Activated CD4-positive, alpha-beta T cell treated with anti-CD3 and anti-CD28 coated beads, Interleukin-2, amount 50 U/mL, for 24 hours (primary cell): ENCODE results near the gene XIRP1.
"Not testable (repeated sequence)": the region's sequence is repeated elsewhere in the genome, so short reads cannot be mapped to it uniquely, and the experiment has no call there.

Experiments used
- DNase-seq, 2 donors: peaks; one replicate each; pipeline ENCODE4 v3.0.0-alpha.2; 2020; ENCODE audit warnings: low read depth in 1 of 2, low spot score in 1 of 2

XIRP1 gene

DNA sequence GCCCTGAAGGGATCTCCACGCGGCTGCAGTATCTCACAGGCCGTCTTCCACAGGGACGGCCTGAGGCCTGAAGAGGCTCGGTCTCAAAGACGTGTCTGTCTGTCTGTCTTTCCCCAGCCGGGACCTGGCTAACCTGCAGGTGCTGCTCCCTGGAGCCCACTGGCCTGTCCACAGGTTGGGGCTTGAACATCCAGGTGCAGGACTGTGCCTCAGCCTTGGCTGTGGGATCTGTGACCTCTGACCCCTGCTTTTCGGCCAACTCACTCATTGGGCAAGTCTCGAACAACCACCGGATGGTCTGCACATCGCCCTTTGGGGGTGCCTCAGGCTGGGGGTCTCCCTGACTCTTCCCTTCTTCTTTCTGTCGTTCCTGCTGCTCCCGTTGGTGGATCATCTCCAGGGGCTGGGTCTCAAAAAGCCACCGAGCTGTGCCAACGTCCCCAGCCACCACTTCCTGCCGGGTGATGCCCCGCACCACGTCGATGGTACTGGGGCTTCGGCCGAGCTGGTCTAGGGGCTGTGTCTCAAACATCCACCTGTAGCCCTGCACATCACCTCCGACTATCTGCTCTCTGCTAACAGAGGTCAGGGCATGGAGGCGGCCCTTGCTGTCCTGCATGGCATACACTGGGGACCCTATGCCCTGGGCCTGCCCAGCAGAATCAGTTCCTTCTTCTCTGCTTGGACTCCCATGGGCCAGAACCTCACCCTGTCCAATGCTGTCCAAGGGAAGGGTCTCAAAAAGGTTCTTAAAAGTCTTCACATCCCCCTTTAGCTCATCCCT is 4.8 kb downstream of the XIRP1 start:
- DNase-seq, result no peak

DNA sequence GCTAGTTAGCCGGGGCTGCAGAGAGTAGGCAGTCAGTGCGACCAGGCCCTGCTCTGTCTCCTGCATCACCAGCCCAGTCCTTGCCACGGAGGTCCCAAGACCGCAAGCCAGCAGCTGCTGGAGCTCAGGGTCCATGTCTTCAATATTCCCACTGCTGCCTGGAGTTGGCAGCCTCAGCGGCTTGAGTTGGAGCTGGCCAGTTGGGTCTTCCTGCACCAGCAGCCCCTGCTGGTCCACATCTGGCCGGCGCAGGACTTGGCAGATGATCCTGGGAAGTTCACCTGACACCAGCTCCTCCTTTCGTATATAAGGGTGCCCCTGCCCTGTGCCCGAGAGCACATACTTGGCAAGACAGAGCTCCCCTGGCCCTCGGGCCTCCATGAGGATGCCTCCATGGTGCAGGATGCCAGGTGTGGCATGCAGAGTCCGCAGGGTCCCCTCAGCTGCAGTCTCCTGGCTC is 5.7 kb downstream of the XIRP1 start:
- no peak for DNase-seq

DNA sequence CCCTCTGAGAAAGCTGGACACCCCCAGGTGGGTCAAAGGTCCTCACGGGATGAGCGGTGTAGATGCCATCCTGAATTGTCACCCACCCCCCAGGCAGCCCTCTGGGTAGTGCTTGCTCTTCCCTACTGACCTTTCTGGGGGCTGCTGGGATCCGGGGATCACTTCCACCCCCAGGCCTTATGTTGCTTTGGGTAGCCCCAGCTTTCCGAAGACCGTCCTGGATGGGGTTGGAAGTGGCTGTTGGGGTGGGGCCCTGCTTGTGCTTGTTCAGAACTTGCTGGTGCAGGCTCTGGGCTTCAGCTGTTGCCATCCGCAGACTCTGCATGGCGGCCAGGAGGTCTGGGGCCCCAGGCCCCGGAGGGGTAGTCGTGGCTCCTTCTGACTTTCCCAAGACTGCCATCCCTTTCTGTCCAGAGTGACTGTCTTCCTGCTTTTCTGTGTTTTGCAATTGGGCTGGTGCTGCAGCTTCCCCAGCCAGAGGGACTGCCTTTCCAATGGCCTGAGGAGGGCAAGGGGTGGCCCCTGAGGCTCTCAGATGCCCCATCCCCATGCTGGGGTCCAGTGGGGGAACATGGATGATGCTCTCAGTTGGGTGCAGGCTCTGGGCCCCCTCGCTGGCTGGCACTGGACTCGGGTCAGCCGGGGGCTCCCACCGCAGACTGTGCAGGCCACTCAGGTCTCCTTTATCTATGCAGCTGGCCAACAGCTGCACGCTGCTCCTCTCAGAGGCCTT is 6.3 kb downstream of the XIRP1 start:
- no peak for DNase-seq

DNA sequence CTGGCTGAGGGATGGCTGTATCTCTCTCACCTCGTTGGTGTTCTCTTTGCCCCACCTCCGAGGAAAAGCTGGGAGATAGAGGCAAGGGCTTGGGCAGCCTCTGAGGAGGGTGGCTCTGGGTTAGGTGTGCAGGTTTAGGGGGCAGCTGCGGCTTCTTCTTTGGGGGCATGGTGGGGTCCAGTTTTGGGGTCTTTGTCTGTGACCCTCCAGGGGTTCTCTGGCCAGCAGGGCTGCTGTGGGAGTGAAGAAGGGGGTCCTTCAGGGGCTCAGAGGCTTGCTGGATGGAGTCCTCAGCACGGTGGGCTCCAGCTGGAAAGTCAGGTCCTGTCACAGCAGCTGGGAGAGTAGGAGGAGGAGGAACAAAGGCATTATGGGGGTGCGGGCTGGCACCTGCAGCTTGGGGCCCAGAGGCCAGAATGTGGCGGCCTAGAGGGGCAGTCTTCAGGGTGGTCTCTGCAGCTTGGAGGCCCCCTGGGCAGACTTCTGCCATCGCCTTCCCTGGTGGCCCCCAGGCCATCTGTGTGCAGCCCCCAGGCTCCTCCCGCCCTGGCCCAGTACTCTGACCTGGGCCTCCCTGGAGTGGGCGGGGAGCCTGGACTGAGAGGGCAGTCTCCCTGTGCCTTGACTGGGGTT is 7.0 kb downstream of the XIRP1 start:
- DNase-seq, result no peak

DNA sequence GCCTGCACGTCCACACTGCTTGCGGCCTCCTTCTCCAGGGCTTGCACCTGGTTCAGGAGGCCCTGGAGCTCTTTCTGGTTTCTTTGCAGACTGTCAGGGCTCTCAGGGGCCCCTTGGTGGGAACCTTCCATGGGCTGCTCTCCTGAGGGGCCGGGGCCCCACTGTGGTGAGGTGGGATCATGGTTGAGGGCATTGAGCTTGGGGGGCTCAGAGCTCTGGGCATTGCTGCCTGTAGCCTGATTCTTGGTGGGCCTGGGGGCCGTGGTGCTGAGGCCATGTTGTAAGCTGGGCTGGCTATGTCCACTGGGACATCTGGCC is 7.5 kb downstream of the XIRP1 start:
- no peak for DNase-seq

DNA sequence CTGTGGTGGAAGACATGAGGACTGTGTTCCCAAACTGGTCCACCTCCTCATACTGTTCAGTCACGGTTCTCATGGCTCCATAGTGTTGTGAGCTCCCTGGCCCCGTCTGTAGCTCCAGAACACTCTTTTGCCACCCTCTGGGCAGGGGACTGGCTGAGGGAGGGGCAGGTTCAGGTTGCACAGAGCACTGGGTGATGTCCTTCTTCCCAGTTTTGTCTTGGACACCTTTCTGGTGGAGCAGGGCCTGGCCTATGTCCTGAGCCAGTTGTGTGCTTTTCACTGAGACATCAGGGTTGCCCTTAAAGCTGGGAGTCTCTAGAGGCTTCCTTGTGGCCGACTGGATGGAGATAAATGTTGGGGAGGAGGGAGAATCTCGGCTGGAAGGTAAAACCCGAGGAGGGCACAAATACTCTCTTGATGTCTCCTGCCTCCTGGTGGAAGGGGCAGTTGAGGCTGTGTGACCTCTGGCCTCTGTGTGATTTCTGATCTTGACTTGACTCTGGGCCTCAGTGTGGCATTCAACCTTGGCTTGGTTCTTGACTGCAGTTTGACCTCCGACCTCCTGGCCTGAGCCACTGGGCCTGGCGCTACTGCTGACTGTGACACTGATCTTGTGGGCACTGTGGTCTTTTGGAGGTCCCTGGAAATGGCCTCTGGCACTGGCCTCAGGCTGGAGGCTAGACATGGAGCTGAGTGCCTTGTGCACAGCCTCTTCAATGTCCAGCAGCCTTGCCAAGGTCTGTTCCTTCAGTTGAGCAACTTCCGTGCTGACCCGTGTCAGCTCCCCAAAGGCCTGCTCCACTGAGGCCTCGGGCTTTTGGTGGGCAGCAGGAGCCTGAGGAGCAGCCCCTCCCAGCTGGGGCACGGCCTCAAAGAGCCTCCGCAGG is 8.1 kb downstream of the XIRP1 start:
- DNase-seq, result no peak

DNA sequence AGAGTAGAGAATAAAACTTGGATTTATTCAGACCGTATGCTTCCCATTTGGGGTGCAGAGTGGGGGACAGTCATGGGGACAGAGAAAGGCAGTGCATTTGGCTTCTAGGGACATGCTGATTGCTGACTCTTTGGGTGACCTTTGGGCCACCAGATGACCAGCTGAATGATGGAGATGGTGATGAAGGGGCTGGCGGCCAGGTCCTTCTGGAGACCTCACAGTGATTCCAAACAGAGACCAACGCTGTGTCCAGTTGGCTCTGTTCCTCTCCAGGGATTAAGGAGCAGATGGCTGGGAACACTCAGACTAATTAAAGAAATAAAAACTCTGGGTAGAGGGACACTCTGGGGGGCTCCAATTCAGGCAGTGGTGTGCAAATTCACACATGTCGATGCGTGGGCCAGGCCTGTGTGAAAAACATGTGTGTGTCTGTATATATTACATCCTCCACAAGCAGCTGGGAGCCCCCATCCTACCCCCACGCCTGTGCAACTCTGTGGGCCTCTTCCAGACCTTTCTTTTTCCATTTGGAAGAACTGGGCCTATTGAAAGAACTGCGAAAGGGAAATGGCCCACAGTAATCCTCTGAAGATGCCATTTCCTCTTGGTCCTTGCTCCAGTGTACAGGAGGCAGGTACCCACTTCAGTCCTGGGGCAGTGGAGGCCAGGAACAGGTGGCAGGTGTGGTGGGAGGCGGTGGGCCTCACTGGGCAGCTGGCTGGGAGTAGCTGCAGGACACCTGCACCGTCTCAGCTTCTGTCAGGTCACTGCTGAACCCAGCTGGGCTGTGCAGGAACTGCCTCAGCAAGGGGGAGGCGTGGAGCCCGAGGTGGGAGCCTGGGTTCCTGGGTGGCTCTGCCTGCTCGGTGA is 8.9 kb downstream of the XIRP1 start:
- no peak for DNase-seq

DNA sequence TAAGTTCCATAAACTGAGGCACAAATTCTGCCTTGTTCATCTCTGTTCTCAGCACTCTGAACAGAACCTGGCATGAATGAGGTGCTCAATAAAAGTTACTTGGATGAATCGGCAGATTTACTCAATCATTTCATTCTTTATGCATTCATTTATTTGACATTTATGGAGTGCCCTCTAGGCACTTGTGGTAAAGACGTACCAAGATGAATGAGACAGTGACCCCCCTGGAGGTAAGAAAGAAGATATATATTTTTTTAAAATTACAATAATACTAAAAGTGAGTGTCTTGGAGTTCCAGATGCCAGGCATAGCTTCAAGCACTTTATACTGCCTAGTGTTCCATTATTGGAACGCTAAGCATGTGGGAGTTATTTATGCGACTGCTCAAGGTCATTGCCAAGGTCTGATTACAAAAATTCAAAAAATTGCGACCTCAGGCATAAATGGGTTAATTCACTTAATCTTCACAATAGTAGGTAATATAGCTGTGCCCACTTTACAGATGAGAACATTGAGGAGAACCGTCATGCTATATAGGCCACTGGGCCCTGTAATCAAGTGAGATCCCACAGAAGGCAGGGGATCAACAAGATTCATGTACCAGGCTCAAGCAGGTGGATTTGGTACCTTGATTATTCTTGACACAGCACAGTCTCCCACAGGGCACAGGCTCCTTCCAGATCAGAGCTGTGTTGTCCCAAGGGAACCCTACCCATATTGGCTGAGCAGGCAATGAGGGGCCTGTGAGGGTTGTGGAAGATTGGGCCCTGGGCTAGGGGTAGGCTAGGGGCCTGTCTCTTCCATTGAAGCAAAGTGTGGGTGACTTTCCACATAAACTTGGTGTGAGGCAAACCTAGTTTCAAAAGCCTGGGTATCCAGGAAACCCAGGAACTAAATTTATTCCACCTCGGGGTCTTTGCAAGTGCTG is 10.7 kb downstream of the XIRP1 start:
- DNase-seq, result no peak

DNA sequence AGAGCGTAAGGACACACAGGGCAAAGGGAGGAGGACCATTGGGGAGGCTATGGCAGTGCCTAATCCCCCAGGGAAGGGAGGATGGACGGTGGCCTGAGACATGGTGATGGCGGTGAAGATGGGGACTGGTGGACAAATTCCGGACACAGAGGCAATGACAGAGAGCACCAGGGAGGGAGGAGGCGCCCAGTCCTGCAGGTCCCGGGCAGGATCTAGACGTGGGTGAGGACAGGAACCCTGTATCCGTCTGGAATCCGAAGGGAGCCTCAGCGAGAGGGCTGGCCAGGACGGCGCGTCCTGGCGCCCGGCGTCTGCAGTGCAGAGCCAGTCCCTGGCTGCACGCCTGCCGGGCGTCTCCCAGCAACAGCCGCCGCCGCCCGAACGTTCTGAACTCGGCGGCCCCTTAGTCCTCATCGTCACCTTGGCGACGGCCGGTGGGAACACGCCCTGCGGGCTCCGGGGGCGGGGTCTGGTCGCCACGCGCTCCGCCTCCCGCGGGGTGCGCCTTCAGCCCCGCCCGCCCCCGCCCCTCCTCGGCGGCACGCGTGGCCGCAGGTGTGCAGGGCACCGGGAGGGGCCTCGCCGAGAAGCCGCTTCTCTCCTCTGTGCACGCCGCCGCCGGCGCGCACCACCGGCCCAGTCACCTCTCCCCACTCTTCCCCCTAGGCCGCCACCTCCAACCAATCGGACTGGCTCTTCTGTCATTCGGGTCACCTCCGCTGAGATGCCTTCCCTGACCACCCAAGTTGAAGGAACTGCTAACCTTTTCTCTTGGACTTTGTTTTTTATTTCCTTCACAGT is 11.6 kb downstream of the XIRP1 start:
- peak; percentile 62 to 79 for DNase-seq

DNA sequence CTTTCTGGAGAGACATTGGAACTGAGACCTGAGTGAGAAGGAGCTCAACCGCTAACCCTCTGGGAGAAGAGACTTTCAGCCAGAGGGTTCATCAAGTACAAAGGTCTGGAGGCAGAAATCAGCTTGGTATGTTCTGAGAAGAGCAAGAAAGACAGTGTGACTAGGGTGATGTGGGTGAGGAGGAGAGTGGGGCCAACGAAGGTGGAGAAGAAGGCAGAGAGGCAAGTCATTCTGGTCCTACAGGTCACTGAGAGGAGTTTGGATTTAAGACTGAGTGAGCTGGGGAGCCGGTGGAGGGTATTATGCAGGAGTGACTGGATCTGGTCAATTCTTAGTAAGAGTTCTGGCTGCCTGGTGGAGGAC is 12.2 kb downstream of the XIRP1 start:
- no peak for DNase-seq

DNA sequence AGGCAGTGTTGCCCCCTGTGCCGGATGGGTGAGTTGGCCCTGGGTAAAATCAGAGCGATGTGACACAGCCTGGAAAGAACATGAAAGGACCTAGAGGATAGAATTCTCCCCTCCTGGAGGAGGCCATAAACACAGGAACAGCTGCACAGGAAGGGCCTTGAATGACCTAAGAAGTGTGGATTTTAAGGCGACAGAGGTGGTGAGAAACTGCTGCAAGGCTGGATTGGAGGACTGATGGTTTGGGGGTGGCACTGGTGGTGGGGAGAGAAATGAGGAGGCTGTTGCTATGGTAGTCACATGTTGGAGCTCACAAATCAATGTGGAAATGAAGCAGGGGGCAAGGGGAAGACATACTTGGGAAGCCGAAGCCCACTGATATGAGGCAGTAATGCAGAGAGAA is 13.8 kb downstream of the XIRP1 start:
- DNase-seq, result no peak

DNA sequence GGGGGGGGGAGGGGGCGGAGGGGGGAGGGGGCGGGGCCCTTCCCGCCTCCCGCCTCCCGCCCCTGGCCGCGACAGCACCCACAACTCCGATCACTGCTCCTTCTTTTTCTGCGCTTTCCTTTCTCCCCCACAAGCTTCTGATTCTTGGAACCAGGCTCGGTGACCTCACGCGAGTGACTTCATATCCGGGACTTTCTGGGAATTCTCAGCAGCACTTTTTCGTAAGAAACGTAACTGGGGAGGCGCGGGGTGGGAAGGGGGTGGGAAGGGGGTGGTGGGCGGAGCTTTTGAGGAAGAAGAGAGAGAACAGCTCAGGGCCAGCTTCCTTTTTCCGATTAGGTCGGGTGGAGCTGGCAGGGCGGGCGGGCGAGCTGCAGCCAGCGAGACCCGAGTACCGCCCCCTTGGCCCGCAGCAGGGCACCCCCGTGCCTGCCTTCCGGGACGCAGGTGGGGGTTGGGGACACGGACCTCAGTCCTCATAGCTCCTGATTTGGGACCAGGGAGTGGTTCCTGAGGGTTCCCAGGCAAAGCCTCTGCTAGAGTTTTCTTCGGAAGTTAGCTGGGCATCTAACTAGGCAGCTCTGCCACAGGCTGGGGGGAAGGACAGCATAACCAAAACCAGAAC is 14.6 kb downstream of the XIRP1 start:
- peak; percentile 38 to 62 for DNase-seq

DNA sequence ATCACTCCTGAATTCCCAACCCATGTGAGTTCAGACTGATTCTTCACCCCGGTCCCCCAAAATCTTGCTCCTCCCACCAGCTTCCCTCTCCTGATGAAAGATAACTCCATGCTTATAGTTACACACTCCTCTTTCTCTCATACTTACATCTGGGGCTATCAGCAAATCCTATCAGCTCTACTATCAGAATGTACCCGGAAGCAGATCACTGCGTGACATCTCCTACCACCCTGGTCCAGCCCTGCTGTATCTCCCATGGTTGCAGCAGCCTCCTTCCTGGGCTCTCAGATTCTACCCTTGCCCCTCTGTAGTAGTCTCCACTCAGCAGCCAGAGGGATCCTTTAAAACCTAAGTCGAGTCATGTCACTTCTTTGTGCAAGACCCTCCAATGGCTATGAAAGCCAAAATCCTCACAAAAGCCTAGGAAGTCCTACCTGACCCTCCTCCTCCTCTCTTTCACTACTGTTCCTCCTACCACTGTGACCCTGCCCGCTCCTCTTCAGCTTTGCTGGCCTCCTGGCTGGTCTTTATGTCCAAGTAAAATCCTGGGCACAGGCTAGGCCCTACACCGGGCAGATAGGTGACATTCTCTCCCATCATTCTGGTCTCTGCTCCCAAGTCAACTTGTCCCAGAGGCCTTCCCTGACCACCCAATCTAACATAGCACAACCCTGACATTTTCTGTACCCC is 16.2 kb downstream of the XIRP1 start:
- DNase-seq, result no peak

DNA sequence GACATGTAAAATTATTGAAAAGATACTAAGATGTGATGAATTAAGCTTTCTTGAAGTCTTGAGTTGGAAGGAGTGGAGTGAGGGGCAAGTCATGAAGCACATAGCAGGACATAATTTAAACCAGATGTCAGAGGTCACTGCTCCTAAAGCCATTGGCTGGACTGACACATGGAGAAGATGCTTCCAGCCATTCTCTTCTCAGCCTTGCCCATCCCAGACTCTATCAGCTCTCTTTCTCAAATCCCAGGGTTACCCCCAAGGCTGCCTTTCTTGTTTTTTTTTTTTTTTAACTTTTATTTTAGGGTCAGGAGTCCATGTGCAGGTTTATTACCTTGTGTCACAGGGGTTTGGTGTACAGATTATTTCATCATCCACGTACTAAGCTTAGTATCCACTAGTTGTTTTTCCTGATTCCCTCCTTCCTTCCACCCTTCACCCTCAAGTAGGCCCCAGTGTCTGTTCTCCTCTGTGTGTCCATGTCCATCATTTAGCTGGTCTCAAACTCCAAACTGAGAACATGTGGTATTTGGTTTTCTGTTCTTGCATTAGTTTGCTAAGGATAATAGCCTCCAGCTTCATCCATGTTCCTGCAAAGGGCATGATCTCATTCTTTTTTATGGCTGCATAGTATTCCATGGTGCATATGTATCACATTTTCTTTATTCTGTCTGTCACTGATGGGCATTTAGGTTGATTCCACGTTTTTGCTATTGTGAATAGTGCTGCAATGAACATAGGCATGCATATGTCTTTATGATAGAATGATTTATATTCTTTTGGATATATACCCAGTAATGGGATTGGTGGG is 18.9 kb downstream of the XIRP1 start:
- DNase-seq, result no peak

DNA sequence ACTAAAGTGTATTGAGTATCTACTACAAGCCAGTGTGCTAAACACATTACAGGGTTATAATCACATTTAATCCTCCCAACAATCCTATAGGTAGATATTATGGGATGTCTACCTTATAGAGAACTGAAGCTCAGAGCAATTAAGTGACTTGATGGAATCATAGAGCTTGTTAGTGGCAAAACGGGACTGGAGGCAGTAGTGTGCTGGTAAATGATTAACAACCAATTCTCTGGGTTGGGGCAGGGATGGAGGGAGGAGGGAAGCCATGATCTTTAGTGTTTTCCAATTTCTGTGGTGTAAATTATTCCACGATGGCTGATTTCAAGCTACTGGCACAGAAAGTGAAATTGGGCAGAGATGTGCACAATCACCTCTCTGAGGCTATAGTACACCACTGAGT is 20.5 kb downstream of the XIRP1 start:
- no peak for DNase-seq

DNA sequence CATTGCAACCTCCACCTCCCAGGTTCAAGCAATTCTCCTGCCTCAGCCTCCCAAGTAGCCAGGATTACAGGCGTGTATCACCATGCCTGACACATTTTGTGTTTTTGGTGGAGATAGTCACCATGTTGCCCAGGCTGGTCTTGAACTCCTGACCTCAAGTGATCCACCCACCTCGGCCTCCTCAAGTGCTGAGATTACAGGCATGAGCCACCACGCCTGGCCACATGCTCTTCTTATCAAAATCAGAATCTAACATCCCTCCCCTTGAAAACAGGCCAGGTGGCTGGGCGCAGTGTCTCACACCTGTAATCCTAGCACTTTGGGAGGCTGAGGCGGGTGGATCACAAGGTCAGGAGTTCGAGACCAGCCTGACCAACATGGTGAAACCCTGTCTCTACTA is 21.5 kb downstream of the XIRP1 start:
- DNase-seq, result not testable (repeated sequence)

DNA sequence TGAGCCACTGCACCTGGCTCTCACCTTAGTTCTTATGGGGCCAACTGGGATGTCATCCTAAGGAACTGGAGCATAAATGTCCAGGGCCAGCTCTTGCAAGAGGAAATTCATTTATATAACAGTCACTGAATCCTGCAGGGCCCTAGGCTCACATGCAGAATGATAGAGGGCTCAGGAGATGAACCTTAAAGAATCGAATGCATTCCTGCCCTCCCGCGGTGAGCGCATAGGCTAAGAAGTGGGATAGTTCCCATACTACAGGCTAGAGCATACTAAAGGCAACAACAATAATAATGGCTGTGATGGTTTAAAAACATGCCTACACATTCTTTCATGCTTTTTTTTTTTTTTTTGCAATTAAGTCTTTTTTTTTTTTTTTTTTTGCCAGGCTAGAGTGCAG is 21.9 kb downstream of the XIRP1 start:
- DNase-seq, result no peak
